ENCODE results near the gene HDGFL2.

The HDGFL2 gene

DNA sequence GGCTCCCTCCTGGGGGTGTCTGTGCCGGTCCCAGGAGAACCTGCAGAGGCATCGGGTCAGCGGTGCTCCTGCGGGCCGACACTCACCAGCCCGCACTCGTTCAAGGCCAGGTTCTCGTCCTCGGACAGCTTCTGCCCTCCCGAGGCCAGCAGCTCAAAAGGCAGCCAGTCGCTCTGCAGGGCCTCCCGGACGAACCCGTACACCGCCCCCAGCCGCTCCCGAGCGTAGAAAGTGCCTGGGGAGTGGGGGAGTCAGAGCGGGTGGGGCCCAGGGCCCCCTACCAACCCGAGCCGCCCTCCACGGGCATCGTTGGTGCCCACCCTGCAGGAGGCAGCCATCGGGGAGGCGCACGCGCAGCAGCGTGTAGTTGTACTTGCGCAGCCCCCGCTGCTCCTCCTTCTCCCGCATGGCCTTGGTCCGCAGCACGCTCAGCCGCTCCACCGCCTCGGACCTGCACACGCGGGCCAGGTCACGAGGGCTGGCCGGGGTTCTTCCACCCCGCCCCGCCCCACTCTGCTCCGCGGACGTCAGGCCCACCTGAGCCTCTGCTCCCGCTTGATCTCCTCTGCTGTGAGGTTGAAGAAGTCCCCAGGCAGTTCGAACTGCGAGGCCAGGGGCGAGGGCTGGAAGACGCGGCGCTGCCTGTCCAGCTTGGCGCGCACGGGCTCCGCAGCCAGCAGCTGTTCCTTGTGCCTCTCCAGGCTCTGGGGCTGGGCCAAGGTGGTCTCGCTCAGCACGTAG lies 26.0 kb upstream of the HDGFL2 start:
- no peak for DNase-seq (ENCODE audit: low spot score)

DNA sequence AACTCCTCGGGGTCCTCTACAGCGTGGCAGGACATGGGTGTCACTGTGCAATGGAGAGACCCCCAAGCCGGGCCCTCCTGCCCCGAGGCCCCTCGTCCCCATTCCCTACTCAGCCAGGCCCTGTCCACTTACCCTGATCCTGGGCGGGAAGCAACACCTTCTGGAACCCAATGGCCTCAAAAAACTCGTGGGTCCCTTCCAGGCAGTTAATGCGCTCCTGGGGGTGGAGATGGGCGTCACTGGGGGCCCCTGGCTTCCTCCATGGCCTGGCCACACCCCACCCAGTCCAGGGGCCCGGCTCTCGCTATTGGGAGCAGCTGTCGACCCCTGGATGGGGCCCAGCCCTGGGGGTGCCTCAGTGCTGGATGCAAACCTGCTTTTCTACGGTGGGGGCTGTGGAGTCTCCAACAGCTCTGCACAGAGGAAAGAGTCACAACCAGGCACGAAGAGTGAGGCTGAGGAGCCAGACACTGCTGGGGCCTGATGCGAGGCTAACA lies 25.3 kb upstream of the HDGFL2 start:
- DNase-seq (ENCODE audit: low spot score) = no peak

DNA sequence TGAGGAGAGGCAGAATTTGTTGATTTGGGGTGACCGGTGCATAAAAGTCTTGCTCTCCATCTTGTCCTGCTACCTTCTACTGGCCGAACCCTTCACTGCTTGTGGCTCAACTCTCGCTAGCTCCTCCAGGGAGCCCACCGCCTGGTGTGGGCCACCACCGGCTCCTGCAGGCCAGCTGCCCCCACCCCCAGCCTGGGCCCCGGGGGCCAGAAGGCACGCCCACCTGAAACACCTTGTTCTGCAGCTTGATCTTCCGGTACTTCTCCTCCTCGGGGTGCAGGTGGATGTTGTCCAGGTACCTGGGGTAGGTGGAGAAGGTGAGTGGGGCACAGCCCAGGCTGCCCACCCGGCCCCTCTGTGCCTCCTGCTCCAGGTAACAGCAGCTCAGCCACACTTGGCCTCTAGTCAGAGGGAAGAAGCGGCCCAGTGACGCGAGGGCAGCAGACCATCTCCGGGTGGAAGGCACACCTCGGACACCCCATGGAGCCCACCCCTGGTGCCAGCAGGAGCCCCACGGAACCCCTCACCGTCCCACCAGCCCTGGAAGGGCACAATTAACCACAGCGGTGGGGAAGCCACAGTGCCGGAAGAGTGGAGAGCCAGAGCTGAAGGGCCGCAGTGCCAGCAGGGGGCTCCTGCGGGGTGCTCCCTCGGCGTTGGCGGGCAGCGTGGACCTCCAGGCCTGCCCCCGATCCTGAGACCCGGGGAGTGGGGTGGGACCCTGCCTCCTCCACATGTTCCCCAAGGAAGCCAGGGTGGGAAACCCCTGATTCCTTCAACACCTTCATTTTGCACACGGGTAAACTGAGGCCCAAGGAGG lies 24.6 kb upstream of the HDGFL2 start:
- no peak for DNase-seq (ENCODE audit: low spot score)

DNA sequence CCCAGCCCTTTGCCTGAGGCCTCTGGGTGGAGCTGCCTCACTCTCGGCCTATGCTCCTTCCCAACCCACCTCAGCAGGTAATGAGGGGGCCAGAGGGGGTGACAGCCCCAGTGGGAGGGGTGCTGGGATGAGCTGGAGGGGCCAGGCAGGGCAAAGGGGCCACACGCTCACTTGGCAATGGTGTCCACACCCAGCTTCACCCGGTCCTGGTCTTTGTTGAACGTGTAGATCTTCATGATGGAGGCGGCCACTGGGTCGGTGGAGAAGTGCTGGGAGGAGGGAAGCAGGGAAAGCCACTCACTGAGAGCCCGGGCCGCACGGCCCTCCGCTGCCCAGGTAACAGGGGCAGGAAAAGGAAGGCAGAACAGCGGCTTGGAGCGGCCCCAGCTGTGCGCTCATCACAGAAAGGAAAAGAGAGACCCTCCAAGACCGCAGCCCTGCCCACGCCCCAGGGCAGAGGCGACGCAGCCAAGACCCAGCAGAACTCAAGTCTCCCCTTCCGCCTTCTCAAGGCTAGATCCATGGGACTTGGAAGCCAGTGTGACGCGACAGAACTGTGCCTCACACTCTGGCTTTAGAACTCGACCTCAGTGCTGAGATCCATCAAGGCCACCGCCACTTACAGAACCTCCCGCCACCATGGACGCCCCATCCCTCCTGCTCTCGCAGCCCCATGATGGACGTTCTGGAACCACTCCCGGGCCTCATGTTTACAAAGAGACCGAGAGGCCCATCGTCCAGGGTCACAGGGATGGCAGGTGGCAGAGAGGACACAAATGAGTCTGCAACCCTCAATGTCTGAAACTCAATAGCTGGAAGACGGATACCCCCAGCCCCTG lies 23.7 kb upstream of the HDGFL2 start:
- DNase-seq (ENCODE audit: low spot score) = no peak

DNA sequence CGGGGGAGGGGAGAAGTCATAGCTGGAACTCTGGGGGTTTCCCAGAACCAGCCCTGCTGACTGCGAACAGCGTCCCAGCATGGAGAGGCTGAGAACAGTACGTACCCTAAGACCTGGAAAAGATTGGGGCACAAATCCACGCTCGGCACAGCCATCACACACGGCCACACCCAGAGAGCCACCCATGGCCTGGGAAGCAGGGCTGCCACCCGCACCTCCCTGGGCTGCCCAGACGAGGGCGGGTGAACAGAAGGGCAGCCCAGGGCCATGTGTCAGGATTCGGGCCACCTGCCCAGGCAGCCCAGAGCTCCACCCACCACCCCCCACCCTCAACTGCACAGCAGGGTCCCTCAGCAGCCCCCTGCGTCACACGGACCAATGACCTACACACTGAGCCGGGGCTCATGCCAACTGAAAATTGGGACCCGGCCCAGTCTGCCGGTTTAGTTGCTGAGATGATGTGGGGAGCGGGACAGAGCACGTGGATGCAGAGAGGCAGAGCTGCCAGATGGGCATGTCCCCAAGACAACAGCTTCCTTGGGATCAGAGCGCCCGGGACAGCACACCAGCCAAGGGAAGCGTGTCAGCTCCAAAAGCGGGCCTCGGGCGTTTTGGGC lies 23.0 kb upstream of the HDGFL2 start:
- DNase-seq (ENCODE audit: low spot score) = peak; percentile 85

DNA sequence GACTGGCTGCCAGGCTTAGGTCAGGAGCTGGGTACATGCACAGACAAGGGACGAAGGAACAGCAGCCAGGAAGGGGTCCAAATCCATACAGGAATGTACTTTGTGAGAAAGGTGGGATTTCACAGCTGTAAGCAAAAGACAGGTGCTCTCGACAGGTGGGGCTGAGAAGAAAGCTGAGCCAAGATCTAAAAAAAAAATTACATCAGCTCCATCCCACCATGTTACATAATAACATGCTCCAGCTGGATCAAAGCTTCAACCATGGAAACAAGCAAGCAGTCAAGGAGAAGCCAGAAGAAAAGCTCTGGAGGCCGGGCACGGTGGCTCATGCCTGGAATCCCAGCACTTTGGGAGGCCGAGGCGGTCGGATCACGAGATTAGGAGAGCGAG lies 22.5 kb upstream of the HDGFL2 start:
- DNase-seq (ENCODE audit: low spot score) = no peak

DNA sequence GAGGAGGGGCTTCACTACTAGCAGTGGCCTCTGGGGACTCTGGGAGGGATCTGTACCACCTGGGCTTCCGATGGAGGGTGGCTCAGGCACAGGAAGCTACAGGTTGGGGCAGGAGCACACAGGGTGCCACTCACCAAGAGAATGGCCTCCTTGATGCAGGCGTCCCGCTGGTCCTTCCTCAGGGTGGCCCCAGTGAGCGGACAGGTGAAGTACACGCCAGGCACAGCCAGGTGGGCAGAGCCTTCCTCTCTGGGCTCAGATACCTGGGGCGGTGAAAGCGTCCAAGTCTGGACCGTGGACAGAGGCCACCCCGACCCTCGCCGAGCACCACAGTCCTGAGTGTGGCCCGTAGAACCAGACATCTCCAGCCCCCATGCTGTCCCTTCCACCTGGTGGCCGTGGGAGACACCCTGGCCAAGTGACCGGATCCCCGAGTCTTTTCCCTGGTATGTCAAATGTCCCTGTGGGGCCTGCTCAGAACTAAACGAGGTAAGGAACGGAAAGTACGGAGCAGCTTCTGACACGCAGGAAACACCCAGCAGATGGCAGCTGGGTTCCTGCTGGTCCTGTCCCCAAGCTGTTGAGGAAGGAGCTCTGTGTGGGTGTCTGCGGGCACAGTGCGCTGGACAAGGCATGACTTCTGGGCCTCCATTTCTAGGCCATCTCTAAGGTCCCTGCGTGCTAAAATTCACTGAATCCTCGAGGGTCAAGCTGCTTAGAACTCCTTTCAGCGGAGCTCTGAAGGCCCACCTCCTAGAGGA lies 19.7 kb upstream of the HDGFL2 start:
- no peak for DNase-seq (ENCODE audit: low spot score)

DNA sequence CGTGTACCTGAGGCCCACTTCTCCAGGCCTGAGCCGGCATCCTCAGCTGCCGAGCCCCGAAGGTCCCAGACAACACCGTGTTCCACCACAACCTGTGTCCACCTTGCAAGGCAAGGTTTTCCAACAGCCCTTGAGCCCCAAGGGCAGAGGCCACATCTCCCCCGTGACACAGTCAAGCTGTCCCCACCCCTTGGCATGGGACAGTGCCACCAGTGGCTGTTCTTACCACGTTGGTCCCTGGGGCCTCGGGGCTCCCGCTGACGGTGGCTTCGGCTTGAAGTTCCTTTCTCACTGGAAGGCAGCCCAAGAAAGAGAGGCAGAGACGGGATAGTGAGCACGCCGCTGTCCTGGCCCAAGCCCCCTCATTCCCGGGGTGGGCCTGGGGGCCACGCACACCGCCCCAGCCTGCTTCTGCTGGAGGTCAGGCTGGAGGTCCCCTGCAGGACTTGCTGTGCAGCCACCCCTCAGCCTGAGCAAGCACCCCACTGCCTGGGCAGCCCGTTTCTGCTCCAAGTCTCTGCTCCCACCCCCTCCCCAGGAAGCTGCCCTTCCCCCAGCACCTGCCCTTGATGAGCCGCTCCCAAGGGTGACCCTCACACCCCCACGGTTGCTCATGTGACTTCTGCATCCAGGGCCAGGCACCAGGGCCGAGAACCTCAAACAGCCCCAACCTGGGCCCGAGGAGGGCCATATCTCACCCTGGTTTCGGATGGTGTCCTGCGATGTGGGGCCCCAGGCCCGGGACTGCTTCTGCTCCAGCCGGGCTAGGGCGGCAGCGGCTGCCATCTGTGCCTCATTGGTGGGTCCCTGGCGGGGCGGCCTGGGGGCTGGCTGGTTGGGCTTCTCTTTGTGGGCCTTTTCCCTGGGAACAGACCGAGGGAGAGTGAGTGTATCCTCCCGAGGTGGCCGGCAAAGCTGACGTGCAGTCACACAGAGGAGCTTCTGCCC lies 18.6 kb upstream of the HDGFL2 start:
- DNase-seq (ENCODE audit: low spot score) = no peak

DNA sequence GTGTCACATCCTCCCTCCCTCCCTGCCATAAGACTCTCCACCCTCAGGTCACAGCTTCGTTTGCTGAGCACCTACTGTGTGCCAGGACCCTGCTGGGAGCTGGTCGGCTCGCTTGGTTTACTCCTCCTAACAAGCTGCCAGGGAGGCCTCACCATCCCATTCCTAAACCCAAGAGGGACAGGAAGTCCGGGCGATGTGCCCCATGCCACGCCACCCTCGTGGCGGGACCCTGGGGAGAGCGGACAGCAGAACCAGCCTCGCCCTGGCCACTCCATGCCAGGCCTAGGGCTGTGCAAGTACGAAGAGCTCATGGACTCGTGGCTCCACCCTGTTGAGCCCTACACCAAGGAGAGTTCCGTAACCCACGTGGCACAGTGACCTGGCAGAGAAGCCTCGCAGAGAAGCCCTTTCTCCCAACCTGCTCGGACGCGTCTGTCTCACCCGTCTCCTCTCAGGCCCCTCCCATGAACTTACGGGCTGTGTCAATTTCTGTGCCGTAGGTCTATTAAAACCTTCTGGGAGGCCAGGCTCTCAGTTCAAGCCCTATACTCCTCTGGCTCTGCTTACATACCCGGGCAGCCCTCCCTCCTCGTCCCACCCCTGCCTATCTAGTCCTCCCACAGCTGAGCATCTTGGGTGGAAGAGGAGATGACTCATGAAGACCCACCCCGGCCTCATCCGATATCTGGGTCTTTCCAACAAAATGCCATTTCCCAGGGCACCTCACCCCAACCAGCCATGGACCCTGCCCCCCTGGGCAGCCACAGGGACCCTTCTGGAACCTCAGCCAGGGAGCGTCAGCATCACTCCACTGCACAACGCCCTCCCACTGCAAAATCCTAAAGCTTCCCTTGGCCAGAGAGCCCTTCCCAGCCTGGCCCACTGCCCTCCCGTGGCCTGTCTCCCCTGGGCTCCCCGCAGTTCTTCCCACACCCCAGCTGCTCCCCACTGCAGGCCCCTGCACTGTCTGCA lies 17.1 kb upstream of the HDGFL2 start:
- no peak for DNase-seq (ENCODE audit: low spot score)

DNA sequence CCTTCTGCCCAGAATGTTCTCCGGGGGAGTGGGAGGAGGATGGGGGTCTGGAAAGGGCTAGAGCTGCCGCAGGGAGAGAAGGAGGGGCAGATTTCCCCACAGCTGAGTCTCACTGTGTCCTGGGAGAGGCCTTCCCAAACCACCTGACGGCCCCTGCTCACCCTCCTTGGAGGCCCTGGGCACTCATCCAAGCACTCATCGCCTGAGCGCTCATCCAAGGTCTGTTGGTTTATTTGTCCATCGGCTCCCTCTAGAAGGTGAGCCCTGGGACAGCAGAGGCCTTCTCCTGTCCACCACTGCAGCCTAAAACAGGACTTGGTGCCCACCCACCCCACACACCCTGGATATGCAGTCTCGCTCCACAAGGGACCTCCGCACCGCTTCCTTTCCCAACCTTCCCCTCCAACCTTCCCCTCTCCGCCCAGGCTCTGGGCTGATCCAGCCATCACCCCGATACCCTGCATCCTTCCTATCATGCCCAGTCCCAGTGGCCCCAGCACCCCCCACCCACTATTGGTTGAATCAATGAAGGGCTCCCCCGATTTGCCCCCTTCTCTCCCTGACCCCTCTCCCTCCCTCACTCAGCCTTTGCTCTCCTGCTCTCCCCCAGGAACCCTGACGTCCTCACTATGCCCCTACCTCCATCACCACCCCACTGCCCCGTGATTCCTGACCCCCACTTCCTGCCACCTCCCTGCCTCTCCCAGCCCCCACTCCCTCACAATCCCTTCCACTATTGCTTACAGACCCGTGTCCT lies 16.2 kb upstream of the HDGFL2 start:
- no peak for DNase-seq (ENCODE audit: low spot score)

DNA sequence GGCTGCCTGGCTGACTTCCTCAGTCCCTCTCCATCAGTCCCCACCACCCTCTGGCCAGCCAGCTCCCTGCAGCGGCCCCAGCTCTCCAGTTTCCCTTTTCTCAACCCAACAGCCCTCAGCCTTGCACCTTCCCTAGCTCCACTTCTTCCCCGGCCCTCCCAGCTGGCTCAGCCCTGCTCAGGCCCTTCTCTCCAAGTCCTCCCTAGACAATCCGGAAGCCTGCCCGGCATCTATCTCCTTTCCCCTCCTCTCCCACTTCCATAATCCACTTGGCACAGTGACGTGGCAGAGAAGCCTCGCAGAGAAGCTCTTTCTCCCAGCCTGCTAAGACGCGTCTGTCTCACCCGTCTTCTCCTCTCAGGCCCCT lies 15.6 kb upstream of the HDGFL2 start:
- DNase-seq (ENCODE audit: low spot score) = peak; percentile 60

DNA sequence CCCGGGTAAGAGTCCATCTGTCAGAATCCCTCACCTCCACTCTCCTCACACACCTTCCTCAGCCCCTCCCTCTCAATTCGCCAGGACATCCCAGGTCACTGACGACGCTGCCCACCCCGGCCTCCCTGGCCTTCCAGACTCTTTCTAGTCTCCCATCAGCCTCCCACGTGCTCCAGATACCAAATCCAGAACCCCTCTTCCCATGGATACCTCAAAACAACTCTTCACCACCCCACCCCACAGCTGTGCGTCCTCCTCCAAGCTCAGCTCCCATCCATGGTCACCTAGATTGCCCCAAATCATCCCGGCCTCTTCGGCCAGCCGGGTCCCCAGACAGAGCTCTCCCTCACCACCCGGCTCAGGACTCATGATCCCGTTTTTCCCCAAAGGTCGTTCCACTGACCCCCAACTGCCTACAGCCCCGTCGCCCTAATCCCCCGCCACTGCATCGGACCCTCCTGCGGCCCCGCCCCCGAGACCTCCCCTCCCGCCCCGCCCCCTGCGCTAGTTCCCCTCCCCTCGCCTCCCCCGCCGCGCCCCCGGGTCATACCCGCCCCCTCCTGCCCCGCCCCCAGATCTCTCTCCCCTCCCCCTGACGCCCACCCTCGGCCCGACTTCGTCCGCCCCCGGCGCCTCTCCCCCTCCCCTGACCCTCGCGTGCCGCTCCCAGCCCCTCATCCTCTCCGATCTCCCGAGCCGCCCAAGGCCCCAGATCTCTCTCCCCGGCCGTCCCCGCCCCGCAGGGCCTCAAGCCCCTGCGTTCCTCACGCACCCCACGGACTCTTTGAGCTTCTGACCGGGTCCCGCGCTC lies 15.0 kb upstream of the HDGFL2 start:
- no peak for DNase-seq (ENCODE audit: low spot score)

DNA sequence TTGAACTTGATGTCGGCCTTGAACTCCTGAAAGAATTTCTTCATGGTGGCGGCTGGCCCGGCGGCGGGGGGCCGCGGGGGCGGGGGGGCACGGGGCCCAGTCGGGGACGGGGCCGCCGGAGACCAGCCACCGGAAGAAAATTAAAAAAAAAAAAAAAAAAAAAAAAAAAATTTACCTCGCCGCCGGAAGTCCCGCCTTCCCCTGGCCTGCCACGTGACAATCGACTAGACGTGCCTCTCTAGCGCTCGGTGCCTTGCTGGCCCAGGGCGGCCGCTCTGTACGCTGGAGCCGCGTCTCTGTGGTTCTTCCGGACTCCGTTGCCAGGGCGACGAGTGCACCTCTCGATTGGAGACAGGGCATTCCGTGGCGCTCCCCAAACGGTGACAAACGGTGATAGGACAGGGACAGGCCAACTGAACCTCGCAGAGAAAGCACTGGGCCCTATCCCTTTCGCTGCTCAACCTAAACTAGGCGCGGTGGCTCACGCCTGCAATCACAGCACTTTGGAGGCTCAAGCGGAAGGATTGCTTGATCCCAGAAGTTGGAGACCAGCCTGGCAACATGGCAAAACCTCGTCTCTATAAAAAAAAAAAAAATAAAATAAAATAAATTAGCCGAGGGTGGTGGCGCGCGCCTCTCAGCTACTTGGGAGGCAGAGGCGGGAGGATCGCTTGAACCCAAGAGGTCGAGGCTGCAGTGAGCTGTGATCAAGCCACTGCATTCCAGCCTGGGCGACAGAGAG lies 14.3 kb upstream of the HDGFL2 start, which contains the start of gene UBXN6:
Gene UBXN6 (minus strand): TSS at position 141 of the 742 bp plus-strand sequence. CDS start 97 bp downstream, at position 44.
- peak; percentile 99 for DNase-seq (ENCODE audit: low spot score)

DNA sequence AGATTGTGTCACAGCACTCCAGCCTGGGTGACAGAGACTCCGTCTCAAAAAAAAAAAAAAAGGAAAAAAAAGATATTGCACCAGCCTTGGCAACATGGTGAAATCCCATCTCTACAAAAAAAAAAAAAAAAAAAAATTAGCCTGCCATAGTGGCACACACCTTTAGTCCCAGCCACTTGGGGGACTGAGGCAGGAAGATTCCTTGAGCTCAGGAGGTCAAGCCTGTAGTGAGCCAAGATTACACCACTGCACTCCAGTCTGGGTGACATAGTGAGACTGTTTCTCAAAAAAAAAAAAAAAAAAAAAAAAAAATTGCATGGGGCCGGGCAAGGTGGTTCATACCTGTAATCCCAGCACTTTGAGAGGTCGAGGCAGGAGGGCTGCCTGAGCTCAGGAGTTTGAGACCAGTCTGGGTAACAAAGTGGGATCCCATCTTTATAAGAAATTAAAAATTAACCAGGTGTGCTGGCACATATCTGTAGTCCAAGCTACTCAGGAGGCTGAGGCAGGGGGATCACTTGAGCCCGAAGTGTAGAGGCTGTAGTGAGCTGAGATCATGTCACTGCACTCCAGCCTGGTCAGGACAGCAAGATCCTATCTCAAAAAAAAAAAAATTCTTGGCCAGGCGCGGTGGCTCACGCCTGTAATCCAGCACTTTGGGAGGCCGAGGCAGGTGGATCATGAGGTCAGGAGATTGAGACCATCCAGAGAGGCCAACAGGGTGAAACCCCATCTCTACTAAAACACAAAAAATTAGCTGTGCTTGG lies 7.1 kb upstream of the HDGFL2 start:
- no peak for DNase-seq (ENCODE audit: low spot score)

DNA sequence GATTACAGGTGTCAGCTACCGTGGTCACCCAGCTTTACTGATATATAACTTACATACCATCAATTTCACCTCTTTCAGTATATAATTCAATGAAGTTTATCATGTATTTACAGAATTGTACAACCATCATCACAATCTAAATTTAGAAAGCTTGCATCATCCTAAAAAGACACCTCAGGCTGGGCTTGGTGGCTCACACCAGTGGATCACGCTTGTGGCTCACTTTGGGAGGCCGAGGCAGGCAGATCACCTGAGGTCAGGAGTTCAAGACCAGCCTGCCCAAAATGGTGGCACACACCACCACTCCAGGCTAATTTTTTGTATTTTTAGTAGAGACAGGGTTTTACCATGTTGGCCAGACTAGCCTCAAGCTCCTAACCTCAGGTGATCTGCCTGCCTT lies 4.3 kb upstream of the HDGFL2 start:
- no peak for DNase-seq (ENCODE audit: low spot score)

Measured in Ammon's horn (tissue), 1 donor.